DMS114 treated with DMSO at 0.1 percent for 48 hours (cell line): ENCODE data around the gene MST1.
"Not testable (repeated sequence)": the region's sequence is repeated elsewhere in the genome, so short reads cannot be mapped to it uniquely, and the experiment has no call there.

Source experiments
- DNase-seq: peaks from one replicate; lab custom pipeline; 2025; ENCODE audit not compliant: unreplicated experiment; lab: John Stamatoyannopoulos, UW

MST1 gene

GRCh38 chr3:49701388-49702077, 12.3 kb upstream of the MST1 start:
- DNase-seq: no peak

- DNase-seq: no peak
Observed at GRCh38 chr3:49700453-49701128, 11.3 kb upstream of the MST1 start.

- no peak for DNase-seq
Observed at GRCh38 chr3:49700014-49700413, 10.7 kb upstream of the MST1 start.

DNA sequence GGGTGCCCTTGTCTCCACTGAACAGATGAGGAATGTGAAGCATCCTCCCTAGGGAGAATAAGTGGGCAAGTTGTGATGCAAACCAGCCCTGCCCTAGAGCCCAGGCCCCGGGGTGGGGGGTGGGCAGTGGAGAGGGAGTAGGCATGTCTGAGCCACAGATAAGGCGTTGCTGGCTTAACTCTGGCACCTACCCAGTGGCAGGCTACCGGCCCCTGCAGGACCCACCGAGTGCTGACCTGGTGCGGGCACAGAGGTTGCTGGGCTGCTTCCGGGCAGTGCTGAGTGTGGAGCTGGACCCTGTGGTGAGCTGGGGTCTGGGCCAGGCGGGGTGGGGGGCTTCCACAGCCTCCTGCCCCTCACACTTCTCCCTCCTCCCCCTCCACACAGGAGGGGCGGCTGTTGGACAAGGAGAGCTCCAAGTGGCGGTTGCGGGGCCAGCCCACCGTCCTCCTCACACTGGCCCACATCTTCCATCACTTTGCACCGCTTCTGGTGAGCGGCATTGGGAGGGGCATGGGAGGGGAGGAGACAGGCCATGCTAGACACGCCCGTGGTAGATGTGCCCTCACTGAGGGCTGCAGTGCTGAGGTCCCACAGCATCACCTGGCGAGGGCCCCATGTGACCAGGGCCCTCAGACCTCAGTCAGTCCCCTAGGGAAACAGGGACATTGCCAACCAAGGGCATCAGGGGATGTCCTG, 10.2 kb upstream of the MST1 start:
- no peak for DNase-seq

DNA sequence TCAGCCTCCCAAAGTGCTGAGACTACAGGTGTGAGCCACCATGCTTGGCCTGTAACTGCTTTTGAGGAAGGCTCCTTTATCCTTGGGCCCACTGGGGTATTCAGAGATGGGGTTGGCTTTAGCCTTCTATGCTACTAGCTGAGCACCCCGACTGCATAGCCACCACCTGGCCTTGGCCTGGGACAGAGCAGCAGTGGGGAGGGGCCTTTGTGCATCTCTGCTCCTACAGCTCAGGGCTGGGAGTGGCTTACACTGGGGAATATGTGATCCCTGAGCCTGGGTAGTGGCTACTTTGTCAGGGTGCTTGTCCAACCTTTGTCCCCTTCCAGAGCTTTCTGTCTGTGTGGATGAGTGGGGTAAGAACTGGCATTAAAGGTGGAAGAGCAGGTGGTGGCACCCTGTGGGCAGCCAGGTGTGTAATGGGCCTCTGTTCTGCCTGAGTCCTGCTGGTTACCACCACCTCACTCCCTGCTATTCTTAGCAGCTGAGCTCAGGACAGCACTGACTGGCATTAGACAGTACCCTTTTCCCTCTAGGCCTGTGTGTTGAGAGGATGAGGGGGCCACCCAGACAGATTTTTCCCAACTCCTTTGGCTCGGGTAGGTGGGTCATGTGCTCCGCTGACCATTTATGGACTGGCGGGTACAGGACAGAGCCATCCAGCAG, 6.2 kb upstream of the MST1 start:
- not testable (repeated sequence) for DNase-seq

GRCh38 chr3:49694409-49695070, 5.3 kb upstream of the MST1 start:
- DNase-seq: not testable (repeated sequence)

DNA sequence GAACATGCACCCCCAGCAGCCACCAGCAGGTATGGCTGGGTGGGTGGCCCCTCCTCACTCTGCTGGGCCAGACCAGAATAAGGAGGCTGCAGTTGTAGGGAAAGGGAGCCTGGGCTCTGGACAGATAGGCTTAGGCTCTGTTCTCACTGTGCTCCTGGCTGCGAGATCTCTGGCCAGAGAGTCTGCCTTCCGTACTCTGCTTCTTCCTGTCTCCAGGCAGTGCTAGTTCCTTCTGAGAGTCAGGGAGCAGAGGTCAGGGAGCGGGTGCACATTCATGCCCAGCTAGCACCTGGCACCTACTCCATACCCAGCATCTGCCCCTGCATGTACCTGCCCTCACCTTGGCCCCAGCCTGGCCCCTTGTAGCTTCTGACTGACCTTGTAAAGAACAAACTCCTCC, 2.2 kb upstream of the MST1 start:
- not testable (repeated sequence) for DNase-seq

DNA sequence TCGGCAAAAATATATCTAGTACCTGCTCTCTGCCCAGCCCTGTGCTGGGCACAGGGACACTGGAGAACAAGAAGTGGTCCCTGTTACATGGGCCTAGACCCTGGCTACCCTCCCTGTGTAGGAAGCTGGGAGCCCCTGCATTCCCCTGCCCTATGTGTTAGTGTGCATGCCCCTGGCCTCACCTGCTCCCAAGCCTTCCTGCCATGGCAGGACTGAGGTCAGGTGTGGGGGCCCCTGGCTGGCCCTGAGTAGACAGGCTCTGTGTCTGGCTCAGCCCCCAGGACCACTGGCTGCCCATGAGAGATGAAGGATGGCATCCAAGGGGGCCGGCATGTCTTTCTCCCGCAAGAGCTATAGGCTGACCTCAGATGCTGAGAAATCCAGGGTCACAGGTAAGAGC, 1.6 kb upstream of the MST1 start:
- not testable (repeated sequence) for DNase-seq

GRCh38 chr3:49689908-49690624, 792 bp upstream of the MST1 start:
- not testable (repeated sequence) for DNase-seq

GRCh38 chr3:49688338-49689045, 782 bp downstream of the MST1 start:
- not testable (repeated sequence) for DNase-seq

DNA sequence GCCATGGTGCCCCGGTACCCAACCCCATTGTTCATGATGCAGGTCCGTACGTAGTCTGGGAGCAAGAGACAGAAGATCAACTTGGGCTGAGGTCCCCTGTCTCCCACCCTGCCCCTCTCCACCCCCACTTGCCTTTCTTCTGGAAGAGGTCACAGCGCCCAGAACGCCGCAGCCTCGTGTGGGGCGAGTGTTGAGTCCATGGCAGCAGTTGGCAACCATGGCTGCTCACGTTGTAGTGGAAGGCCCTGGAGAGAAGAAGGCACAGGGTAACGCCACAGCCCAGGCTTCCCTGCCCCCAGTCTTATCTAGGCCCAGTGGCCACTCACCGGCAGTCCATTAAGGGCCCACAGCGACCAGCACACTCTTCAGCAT, 1.9 kb downstream of the MST1 start:
- not testable (repeated sequence) for DNase-seq

DNA sequence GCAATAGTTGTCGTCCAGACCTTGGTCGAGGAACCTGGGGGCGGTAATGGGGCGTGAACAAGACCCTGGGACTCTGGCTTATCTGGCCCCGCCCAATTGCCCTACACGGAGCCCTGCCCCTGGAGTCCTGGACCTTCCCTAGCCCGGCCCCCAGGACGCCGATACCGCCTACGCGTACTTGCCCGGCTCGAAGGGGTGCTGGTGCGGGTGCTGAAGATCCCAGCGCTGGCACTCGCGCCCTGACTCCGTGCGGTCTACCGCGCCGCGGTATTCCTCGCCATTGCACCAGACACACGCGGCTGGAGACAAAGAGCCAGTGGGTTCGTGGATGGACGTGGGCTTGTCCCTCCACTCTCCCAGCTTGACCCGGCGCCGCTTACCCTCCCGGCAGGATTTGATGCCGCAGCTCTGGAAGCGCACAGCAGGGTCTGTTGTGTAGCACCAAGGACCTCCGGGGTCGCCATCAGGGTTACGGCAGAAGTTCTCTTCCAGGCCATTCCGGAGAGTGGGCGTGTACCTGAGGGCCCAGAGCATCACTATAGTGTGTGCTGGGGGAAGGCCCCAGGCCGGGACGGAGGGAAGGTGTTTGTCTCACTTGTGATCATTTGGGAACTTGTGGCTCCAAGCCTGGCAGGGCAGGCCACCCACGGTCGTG, 2.4 kb downstream of the MST1 start:
- not testable (repeated sequence) for DNase-seq

DNA sequence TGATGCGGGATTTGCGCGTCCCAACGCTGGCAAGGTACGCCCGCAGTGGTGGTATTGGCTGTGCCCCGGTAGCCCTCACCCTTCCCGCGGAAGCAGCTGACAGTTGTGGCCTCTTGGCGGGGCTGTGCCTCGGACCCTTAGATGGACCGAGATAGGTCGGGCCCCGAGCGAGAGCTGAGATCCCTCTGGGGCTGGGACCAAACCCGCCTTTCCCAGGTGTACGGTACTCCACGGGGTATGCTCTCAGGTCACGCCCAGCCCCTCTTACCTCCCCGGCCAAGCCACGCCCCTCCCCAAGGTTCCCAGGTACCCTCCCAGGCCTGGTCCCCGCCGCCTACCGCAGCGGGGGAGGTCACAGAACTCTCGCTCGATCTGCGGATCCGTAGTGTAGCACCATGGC, 2.9 kb downstream of the MST1 start:
- DNase-seq: not testable (repeated sequence)

DNA sequence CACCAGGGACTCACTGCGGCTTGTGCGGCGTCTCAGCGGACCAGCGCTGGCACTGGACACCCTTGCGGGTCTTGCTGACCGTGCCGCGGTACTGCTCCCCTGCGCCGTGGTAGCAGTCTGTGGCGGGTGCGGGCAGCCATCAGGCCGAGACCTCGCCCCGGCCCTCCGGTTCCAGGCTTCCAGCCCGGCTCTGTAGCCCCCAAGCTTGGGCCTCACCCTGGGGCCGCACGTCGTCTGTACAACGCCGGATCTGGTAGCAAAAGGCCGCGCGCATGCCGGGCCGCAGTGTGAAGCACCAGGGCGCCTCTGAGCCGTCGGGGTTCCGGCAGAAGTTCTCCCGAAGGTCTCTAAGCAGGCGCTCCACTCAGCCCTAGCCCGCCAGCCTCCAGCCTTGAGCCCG, 3.4 kb downstream of the MST1 start:
- not testable (repeated sequence) for DNase-seq

GRCh38 chr3:49685103-49685502, 4.2 kb downstream of the MST1 start:
- DNase-seq: not testable (repeated sequence)

- not testable (repeated sequence) for DNase-seq
Observed at GRCh38 chr3:49684453-49684852, 4.8 kb downstream of the MST1 start.

DNA sequence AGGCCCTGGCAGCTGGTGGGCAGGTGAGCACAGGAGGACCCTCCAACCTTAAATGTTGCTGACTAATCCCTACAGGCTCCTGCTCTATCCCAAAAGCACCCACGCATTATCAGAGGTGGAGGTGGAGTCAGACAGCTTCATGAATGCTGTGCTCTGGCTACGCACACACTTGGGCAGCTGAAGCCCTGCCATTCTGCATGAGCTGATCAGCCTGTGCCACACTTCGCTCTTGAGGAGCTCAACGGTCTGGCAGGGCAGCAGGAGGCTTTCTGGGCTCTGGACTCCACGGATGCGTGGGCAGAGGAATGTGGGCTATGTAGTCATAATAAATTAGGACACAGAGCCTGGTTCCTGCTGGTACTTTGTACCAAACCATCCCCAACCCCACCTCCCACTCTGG, 6.1 kb downstream of the MST1 start:
- no peak for DNase-seq

DNA sequence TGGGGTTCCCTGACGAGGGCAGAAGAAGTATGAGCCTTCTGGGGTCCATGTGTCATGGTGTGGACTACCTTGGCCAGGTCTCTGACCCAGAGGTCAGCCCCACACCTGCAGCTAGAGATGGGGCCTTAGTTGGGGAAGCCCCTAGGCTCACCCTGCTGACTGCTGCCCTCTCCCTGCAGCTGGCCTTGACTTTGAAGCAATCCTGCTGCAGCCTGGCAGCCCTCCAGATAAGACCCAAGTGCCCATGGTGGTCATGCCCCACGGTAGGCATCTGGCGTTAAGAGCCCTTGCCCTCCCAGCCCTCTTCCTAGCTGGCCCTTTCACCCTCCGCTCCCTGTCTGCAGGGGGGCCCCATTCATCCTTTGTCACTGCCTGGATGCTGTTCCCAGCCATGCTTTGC, 7.7 kb downstream of the MST1 start:
- DNase-seq: no peak

DNA sequence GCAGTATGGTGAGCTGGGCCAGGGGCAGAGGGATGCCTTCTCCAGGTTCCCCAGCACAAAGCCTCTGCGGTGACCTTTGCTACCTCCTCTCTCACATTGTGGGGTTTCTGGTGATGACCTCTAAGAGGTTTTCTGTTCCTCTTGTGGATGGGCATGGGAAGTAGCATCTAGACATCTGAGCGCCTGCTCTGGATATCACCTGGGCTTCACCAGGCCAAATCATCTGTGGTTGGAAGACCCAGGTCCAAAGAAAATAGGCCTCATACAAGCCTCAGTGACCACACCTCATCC, 8.1 kb downstream of the MST1 start:
- DNase-seq: no peak
